ENCODE data around the gene KIF5A.

DNA sequence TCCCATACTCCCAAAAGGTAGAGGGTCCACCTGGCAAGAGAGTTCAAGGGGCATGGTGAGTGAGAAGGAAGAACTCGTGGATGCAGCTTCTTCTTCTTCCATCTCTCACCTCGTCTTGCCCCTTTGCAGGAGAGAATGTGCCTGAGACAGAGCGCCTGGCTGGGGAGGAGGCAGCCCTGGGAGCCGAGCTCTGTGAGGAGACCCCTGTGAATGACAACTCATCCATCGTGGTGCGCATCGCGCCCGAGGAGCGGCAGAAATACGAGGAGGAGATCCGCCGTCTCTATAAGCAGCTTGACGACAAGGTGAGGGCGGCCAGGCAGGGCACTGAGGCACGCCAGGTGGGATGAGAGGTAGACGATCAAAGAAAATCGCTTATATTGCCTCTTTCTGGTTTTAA, 20.0 kb downstream of the KIF5A start:
- TF ChIP-seq ZNF136 (CRISPR knock-in tag; IDR thresholded peaks at IDR 0.05; ENCODE audit: low read depth), result no peak
- no peak for TF ChIP-seq NFIC (IDR thresholded peaks at IDR 0.05; ENCODE audit: low read length)
- TF ChIP-seq CBX5 (CRISPR knock-in tag; IDR thresholded peaks at IDR 0.05; ENCODE audit: borderline replicate concordance), result no peak
- TF ChIP-seq SIN3B (IDR thresholded peaks at IDR 0.05; ENCODE audit: low read length), result no peak
- TF ChIP-seq POLR2AphosphoS5 (IDR thresholded peaks at IDR 0.05; ENCODE audit: low read depth, low read length), result no peak
- no peak for TF ChIP-seq NFYC (CRISPR knock-in tag; IDR thresholded peaks at IDR 0.05)
- TF ChIP-seq CTCF (CRISPR knock-in tag; IDR thresholded peaks at IDR 0.05), result no peak
- no peak for TF ChIP-seq PAXIP1 (CRISPR knock-in tag; conservative IDR thresholded peaks at IDR 0.05)
- no peak for TF ChIP-seq POLR2A (IDR thresholded peaks at IDR 0.05; ENCODE audit: insufficient read depth in 1 of 2, low read depth in 2 of 2, low read length in 2 of 2)
- TF ChIP-seq ZNF256 (CRISPR knock-in tag; conservative IDR thresholded peaks at IDR 0.05), result no peak
